SK-N-SH treated with all-trans-retinoic acid at 6 μM for 48 hours (cell line): ENCODE measurements around the gene KRTAP9-6.

ENCODE experiments used
- CREB5 ChIP-seq: fragments of 250-450 bp; sonication (Bioruptor Pico); IDR thresholded peaks from 2 replicates; pipeline ENCODE4 v1.5.1; 2020; ENCODE audit warnings: low read depth, mild to moderate bottlenecking, moderate library complexity
- ESRRG ChIP-seq: fragments of 250-450 bp; sonication (Bioruptor Pico); IDR thresholded peaks from 2 replicates; pipeline ENCODE4 v1.6.1; 2021; ENCODE audit warnings: mild to moderate bottlenecking
- PATZ1 ChIP-seq: fragments of 250-450 bp; sonication (Bioruptor Pico); IDR thresholded peaks from 2 replicates; pipeline ENCODE4 v1.8.0; 2020; ENCODE audit warnings: mild to moderate bottlenecking, moderate library complexity, borderline replicate concordance
- ZFP30 ChIP-seq: fragments of 450-650 bp; formaldehyde crosslinking; IDR thresholded peaks from 2 replicates; pipeline ENCODE4 v1.5.0; 2022; ENCODE audit warnings: mild to moderate bottlenecking, moderate library complexity

GRCh38 chr17:41308251-41308917 is 43.2 kb downstream of the KRTAP9-6 start:
- TF ChIP-seq PATZ1 (CRISPR knock-in tag) (no peak), ZFP30 (no peak), CREB5 (no peak), ESRRG (CRISPR knock-in tag) (no peak)
